Motor neuron (in vitro differentiated cells): ENCODE measurements around the gene IL15RA. TPM values are rescaled to one million over a fixed set of nuclear protein-coding genes. Genes with fewer than 3 reads are reported as not detected.
"Not testable (repeated sequence)": the region's sequence is repeated elsewhere in the genome, so short reads cannot be mapped to it uniquely, and the experiment has no call there.

Experiments used
- ATAC-seq, 8 experiments: fragments of 200-7000 bp; cut with Tn5 transposase; replicated peaks in 6 of 8; 2 replicates each; pipeline ENCODE4 v1.8.0; 2021; ENCODE audit warnings: mild to moderate bottlenecking in 8 of 8, moderate library complexity in 8 of 8
- H3K27ac ChIP-seq, 2 donors: fragments of 250-450 bp; sonication (Bioruptor Pico); 2 replicates each; pipeline ENCODE4 v1.9.0; 2021; ENCODE audit warnings: antibody characterized with exemption in 2 of 2, mild to moderate bottlenecking in 2 of 2, moderate library complexity in 1 of 2
- H3K4me1 ChIP-seq, 2 donors: fragments of 250-450 bp; sonication (Bioruptor Pico); replicated peaks in 1 of 2; 2 replicates each; pipeline ENCODE4 v1.6.1; 2021; ENCODE audit warnings: antibody characterized with exemption in 2 of 2, mild to moderate bottlenecking in 2 of 2, moderate library complexity in 1 of 2
- H3K4me3 ChIP-seq, 5 donors: fragments of 250-450 bp; sonication (Bioruptor Pico); 2 replicates each; pipeline ENCODE4 v1.9.0; 2021; ENCODE audit warnings: antibody characterized with exemption in 5 of 5, mild to moderate bottlenecking in 5 of 5, moderate library complexity in 4 of 5
- WGBS, 10 experiments: fragments of 450-650 bp; shearing (Covaris generic); methylation state at CpG; one replicate each; pipeline ENCODE4 v1.0.0; 2022; 5-methylcytosine and 5-hydroxymethylcytosine counted together
- in situ Hi-C, 9 experiments: fragments of 400-800 bp; cut with MboI; loops; one replicate each; pipeline ENCODE4 v1.15.0; 2021; ENCODE audit warnings: low sequenced_read_pairs in 9 of 9, low pct_unique_long_range_greater_than_20kb in 2 of 9; ENCODE audit not compliant: unreplicated experiment in 9 of 9
- total RNA-seq, 8 experiments: library from RNA; unstranded; fragments of 300-600 nt; gene quantifications; 2 replicates each; pipeline versions ENCODE4 v1.2.3 to v1.2.4, GENCODE V29; 2022

IL15RA gene
- total RNA-seq, 8 experiments from 2014 or later = 0.38 to 29.9 (median 0.64) TPM; not detected in 3

DNA sequence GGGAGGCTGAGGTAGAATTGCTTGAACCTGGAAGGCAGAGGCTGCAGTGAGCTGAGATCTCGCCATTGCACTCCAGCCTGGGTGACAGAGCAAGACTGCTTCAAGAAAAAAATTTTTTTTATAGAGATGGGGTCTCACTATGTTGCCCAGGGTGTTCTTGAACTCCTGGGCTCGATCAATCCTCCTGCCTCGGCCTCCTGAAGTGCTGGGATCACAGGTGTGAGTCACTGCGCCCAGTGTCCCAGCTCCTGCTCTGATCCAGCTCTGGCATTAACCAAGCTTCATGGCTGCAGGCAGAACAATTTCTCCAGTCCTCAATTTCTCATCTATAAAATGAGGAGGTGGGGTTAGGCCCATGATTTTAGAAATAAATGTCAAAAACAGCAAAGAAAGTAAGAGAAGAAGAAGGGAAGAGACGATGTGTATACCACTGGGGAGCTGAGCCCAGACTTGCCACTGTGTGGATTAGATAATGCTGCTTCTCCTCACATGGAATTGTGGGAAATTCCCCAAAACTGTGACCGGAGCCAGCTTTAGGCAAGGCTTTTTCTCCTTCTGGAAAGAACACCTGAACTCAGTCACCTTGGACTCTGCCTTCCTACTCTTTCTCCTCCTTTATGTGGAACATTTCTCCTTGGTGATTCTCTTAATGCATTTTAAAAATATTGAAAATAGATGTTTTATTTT, 25.5 kb downstream of the IL15RA start:
- in situ Hi-C loops = no loop called here
- Histone ChIP-seq H3K4me3 (no peak overlapping the region), H3K27ac (no peak overlapping the region), H3K4me1 (no peaks in the 10 kb centered on the region)
- no peak for ATAC-seq
- 40 to 90% (median 73%) methylated on average over 1 to 5 of the region's 6 CpGs; no CpG with 5 or more reads in 1 of the 10 experiments for WGBS, 10 experiments

DNA sequence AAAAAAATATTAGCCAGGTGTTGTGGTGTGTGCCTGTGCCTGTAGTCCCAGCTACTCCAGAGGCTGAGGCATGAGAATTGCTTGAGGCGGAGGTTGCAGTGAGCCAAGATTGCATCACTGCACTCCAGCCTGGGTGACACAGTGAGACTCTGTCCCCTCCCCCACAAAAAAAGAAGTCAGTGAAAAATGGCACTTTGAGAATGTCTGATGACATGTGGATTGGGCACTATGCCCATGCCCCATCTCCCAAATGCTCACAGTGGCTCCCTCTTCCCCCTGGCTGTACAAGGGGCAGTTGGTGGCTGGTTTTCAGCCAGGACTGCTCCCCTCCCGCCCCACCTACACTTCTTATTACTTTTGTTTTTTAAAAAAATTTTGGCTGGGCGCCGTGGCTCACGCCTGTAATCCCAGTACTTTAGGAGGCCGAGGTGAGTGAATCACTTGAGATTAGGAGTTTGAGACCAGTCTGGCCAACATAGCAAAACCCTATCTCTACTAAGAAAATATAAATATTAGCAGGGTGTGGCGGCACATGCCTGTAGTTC, 26.1 kb downstream of the IL15RA start:
- in situ Hi-C loops = no loop called here
- WGBS, 10 experiments = 75 to 100% (median 88%) methylated on average over 1 to 6 of the region's 7 CpGs; no CpG with 5 or more reads in 3 of the 10 experiments
- peak in 5 of 8 experiments; percentile 48 to 61 (median 50) for ATAC-seq
- Histone ChIP-seq H3K4me1 (no peaks in the 10 kb centered on the region), H3K27ac (no peak overlapping the region), H3K4me3 (no peak overlapping the region)

DNA sequence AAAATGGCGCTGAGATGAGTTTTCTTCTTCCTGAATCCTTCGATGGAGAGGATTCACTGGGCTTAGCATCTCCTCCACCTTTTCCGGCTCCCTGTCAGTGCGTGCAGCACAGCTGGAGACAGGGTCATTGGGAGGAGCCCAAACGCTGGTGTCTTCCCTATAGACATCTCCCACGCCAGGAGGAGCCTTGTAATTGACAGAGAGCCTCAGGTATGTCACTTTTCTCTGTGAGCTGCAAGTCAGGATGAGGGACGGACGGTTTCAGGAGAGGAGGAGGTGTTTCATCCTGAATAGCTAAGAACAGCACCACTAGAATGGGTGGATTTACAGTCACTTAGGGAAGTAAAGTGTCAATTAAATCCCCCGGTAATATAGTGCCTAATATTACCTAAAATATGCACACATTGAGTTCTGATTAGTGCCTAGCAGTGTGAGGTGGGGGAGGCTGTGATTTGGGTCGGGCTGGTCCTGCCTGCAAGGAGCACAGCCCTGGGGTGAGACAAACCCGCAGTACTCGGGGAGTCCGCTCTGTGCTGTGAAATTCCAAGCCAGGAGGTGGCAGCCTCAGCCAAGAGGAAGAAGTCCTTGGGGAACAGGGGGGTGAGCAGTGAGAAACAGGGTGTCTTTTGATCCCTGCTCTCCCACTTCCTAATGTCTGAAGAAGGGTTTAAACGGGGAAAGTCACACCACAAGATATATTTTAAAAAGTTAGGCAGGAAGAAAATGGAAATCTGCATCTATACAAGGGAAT, 28.2 kb downstream of the IL15RA start:
- Histone ChIP-seq H3K4me1 (no peaks in the 10 kb centered on the region), H3K4me3 (no peak overlapping the region), H3K27ac (no peak overlapping the region)
- in situ Hi-C loops = no loop called here
- peak in 6 of 8 experiments; percentile 34 to 79 (median 52) for ATAC-seq
- 22 to 81% (median 56%) methylated on average over 2 to 11 of the region's 14 CpGs for WGBS, 10 experiments

DNA sequence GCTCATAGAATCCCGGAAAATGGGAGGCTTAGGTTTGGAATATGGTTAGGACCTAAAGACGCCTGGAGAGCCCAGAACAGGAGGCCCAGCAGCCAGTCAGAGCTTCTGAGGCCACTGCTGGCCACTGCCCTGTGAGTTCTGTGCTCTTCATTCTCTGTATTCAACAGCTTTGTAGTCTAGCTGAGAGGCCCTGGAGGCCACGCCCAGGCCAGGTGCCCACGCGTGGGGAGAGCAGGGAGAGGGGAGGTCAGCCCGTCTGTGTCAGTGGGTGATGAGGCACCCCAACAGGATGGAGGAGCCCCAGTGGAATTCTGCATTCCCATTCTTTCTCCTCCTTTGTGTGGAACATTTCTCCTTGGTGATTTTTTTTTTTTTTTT, 29.1 kb downstream of the IL15RA start:
- Histone ChIP-seq H3K4me1 (no peaks in the 10 kb centered on the region), H3K4me3 (no peak overlapping the region), H3K27ac (no peak overlapping the region)
- in situ Hi-C loops = no loop called here
- 40 to 100% (median 78%) methylated on average over 1 to 3 of the region's 6 CpGs; no CpG with 5 or more reads in 2 of the 10 experiments for WGBS, 10 experiments
- ATAC-seq = no peak

DNA sequence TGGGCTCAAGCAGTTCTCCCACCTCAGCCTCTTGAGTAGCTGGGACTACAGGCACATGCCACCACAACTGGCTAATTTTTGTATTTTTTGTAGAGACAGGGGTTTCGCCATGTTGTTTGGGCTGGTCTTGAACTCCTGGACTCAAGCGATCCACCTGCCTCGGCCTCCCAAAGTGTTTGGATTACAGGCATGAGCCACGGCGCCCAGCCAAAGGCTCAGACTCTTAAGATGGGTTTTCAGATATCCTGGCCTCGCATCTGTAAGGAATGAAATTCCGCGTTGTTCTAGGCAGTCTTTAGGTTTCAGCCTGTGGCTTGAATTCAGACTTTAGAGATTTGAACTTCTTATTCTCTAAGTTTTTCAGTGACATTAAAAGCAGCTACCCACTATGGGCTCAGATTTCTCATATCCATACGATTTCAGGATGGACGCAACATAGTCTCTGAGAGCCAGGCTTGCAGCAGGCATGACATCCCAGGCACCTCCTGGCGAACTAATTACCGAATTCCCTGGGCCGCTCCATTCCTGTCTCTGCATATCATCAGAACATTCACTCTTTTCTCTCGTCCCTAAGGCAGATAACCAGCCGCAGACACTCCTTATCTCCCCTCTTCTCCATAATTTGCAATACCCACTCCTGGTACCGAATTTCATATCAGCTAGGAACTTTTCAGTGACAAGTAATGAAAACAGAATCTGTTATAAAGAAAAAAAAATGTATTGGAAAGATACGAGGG, 29.7 kb downstream of the IL15RA start:
- no peak overlapping the region for H3K4me3 ChIP-seq
- in situ Hi-C loops = no loop called here
- H3K27ac ChIP-seq = no peak overlapping the region
- WGBS, 10 experiments = 80 to 100% (median 92%) methylated on average over 3 to 12 of the region's 17 CpGs
- H3K4me1 ChIP-seq = no peaks in the 10 kb centered on the region
- ATAC-seq = no peak

DNA sequence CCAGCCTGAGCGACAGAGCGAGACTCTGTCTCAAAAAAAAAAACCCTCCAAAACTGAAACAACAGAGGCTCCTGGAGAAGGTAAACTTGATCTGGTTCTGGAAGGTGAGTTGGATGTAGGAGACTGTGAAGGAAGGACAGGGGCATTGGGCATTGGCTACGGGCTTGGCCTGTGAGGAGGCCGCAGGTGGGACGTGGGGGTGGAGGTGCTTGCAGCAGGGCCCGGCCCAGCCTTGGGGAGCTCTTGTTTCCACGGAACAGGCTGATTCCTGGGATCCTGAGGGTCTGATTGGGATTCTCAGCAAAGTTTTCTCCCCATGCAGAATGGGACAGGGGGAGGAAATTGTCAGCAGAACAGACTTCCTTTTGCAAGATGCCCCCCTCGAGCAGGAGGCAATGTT, 30.6 kb downstream of the IL15RA start:
- no peak overlapping the region for H3K27ac ChIP-seq
- 57 to 100% (median 100%) methylated on average over 1 to 4 of the region's 8 CpGs; no CpG with 5 or more reads in 5 of the 10 experiments for WGBS, 10 experiments
- H3K4me3 ChIP-seq = no peak overlapping the region
- H3K4me1 ChIP-seq = no peaks in the 10 kb centered on the region
- no peak for ATAC-seq
- in situ Hi-C loops = no loop called here

DNA sequence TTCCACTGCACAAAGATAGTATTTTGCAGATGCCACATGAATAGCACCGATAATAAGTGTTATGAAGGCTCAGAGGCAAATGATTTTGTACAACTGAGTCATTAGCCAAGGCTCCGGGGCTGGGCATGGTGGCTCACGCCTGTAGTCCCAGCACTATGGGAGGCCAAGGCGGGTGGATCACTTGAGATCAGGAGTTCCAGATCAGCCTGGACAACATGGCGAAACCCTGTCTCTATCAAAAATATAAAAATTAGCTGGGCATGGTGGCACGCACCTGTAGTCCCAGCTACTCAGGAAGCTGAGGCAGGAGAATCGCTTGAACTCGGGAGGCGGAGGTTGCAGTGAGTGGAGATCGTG, 30.9 kb downstream of the IL15RA start:
- ATAC-seq, H3K4me1 ChIP-seq, H3K27ac ChIP-seq, in situ Hi-C loops, H3K4me3 ChIP-seq: not testable (repeated sequence)
- 57 to 100% (median 93%) methylated on average over 1 to 7 of the region's 10 CpGs; no CpG with 5 or more reads in 2 of the 10 experiments for WGBS, 10 experiments

DNA sequence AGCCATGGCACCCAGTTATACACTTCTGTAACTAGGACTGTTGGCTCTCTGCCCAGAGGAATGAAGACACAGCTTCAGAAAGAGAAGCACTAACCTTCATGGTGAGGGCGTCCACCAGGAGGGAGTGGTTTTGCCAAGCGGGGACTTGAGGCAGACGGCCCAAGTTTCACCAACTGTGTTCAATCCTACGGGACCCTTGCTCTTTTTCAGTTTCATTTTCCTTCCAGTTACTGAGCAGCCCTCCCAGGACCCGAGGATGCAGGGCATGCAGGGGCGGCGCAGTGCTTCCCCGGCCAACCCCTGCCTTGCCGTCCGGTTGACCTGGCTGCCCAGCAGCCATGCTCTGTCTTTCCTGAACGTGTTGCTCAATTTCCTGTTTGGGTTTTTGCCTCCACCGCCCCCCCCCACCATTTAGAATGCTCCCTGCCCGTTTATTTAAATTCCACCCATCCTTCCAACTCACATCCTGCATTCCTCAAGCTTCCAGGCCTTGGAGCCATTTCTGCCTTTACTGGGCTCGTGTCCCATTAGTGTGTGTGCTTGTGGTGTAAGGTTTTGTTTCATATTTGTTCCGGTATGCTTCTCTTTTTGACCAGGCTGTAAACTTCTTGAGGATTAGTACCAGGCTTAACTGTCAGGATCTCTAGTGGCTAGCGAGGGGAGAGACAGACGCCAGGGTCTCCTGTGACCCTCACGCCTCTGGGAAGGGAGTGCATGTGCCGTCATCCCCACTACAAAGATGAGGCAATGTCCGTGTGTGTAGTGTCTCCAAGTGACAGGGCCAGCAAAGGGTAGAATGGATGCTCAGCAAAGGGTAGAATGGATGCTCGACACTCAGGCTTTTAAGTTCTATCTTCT, 31.6 kb downstream of the IL15RA start:
- ATAC-seq = peak in 2 of 8 experiments; percentile 12 to 49
- in situ Hi-C loops = no loop called here
- 10 to 90% (median 82%) methylated on average over 2 to 13 of the region's 21 CpGs; no CpG with 5 or more reads in 3 of the 10 experiments for WGBS, 10 experiments
- no peak overlapping the region for H3K4me3 ChIP-seq
- no peak overlapping the region for H3K27ac ChIP-seq
- H3K4me1 ChIP-seq = no peaks in the 10 kb centered on the region

DNA sequence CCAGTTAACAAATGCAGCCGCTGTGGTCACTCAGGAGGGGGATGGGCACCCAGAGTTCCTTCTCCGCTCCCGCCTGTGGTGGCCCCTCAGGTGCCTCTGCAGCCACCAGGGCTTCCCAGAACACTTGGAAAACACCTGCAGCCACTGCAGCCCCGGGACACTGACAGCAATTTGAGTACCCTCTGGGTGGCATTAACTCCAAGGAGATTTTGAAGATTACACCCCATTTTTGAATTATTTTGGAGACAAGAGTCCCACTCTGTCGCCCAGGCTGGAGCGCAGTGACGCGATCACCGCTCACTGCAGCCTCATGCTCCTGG, 32.2 kb downstream of the IL15RA start:
- no peaks in the 10 kb centered on the region for H3K4me1 ChIP-seq
- 67 to 100% (median 90%) methylated on average over 1 to 7 of the region's 9 CpGs; no CpG with 5 or more reads in 4 of the 10 experiments for WGBS, 10 experiments
- H3K4me3 ChIP-seq = no peak overlapping the region
- no peak for ATAC-seq
- in situ Hi-C loops = no loop called here
- H3K27ac ChIP-seq = no peak overlapping the region

DNA sequence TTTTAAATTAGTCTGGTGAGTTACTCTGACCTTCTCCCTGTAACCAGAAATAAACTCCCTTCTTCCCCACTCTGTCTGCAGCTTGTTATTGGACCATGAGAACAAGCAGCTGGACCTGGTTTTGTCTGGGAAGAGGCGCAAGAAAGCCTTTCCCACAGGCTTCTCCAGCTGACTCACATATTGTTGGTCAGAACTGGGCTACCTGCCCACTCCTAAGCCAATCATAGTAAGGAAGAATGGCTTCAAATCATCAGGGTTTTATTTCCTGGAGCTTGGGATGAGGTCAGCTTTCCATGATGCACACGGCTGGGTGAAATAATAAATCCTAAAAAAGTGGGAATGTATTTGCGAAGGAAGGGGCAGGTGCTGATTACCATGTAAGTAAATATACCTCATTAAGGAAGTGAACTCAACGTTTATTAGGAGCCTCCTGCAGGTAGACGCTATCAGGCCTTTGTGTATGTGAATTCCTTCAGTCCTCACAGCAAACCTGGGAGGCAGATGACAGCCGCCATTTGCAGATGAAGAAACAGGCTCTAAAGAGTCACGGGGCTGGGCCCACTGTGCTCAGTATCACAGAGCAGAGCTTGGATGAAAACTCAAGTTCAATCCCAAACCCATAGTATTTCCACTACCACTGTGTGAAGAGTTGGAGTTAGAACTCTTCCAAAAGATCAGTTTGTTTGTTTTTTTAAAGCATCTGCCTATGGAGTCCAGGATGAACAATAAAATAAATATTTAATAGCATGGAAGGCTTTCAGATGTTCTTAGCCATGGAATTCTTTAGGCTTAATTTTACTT, 32.8 kb downstream of the IL15RA start:
- in situ Hi-C loops = no loop called here
- H3K27ac ChIP-seq = no peak overlapping the region
- 5 to 100% (median 79%) methylated on average over 1 to 7 of the region's 7 CpGs for WGBS, 10 experiments
- H3K4me1 ChIP-seq = no peaks in the 10 kb centered on the region
- ATAC-seq = peak in 6 of 8 experiments; percentile 31 to 85 (median 52)
- H3K4me3 ChIP-seq = no peak overlapping the region

DNA sequence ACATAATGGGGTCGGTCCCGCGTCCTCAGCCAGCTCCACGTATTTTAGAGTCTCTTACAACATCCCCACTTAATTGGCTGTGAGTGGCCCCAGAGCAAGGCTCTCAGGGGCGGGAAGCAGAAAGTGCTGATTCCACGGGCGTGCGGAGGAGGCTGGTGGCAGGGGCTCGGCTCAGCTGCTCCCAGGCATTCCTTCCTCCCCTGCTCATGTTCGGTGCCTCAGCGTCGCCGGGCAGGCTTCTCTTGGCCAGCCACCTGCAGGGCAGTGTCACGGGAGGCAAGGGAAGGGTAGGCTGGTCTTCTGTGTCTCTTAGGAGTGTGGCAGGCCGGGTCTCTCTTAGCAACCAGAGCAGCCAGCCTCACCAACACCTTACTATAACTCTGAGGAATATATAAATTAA, 33.8 kb downstream of the IL15RA start:
- ATAC-seq = peak in 2 of 8 experiments; percentile 28 to 71
- Histone ChIP-seq H3K27ac (no peak overlapping the region), H3K4me3 (no peak overlapping the region), H3K4me1 (no peaks in the 10 kb centered on the region)
- in situ Hi-C loops = no loop called here
- WGBS, 10 experiments = 0 to 77% (median 62%) methylated on average over 1 to 6 of the region's 15 CpGs; no CpG with 5 or more reads in 4 of the 10 experiments

DNA sequence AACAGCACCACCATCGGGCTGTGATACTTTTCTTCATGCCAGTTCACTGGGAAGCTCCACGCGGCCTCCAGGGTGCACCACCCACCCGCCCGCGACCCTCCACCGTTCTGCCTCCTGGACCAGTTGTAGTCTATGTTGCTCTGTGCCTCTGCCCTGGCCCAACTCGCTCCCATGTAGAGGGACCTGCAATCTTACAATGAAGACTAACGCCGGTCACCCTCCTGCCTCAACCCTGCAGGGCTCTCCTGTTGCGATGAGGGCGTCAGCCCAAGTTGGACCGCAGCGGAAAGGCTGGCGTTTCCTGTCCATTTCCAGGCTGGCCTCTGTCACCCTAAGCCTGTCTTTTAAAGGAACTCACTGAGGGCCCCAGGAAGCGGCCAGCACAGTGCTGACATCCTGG, 34.9 kb downstream of the IL15RA start:
- Histone ChIP-seq H3K4me3 (no peak overlapping the region), H3K27ac (no peak overlapping the region), H3K4me1 (no peaks in the 10 kb centered on the region)
- ATAC-seq = no peak
- in situ Hi-C loops = no loop called here
- WGBS, 10 experiments = 67 to 98% (median 90%) methylated on average over 1 to 15 of the region's 16 CpGs; no CpG with 5 or more reads in 2 of the 10 experiments
